Activated naive CD8-positive, alpha-beta T cell treated with anti-CD3 and anti-CD28 coated beads, Interleukin-2, amount 10 ng/mL, durations not matched to agents 7 days and 5 days (primary cell): ENCODE measurements around the gene GAS6. TPM values are rescaled to one million over a fixed set of nuclear protein-coding genes. Genes with fewer than 3 reads are reported as not detected.

Source experiments
- ATAC-seq: fragments of 150-1000 bp; cut with Tn5 transposase; one replicate; pipeline ENCODE4 v1.10.0; 2021; ENCODE audit warnings: low read depth, moderate library complexity
- POLR2A ChIA-PET: fragments of 350-600 bp; sonication (Branson Sonifier 250); formaldehyde crosslinking; loops from one replicate; lab custom pipeline; 2021; ENCODE audit warnings: antibody characterized with exemption; lab: Charles Lee
- DNase-seq: peaks from one replicate; pipeline ENCODE4 v3.0.0; 2021
- H3K27ac Mint-ChIP-seq: one replicate; pipeline ENCODE4 v1.8.0; 2022; ENCODE audit warnings: mild to moderate bottlenecking, mixed read lengths
- H3K27me3 Mint-ChIP-seq: one replicate; pipeline ENCODE4 v1.8.0; 2022; ENCODE audit warnings: mild to moderate bottlenecking, moderate library complexity, mixed read lengths
- H3K36me3 Mint-ChIP-seq: one replicate; pipeline ENCODE4 v1.8.0; 2021; ENCODE audit warnings: mild to moderate bottlenecking, mixed read lengths
- H3K4me1 Mint-ChIP-seq: one replicate; pipeline ENCODE4 v1.8.0; 2021; ENCODE audit warnings: mixed read lengths
- H3K4me3 Mint-ChIP-seq: one replicate; pipeline ENCODE4 v1.8.0; 2022; ENCODE audit warnings: mild to moderate bottlenecking, moderate library complexity, mixed read lengths
- H3K9me3 Mint-ChIP-seq: one replicate; pipeline ENCODE4 v1.8.0; 2021; ENCODE audit warnings: mixed read lengths
- total RNA-seq, 2 experiments: library from RNA; stranded (reverse); gene quantifications; one replicate each; pipeline ENCODE4 v1.2.3, GENCODE V29; 2021

The GAS6 gene
- total RNA-seq, 2 experiments from 2014 or later: 2.1 to 2.6 TPM

DNA sequence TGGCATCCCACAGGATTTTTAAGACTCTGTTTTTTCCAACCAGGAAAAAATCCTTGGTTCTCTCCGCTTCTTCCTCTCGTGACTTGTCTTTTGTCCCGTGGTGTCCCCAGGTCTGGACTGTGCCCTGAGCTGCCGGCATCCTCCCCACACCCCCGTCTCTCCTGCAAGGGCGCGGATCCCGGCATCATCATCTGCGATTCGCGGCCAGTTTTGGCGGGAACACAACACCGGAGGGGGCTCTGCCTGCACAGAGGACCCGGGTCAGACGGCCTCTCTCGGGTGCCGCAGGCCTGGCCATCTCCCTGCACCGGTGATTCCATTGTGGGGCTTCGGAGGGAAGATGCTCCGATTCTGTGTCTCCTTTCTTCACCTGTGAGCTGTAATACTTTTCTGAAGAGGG, 18.8 kb upstream of the GAS6 start:
- Mint-ChIP-seq H3K27me3 (peaks cover 1% of the 10 kb centered on the region), H3K36me3 (no peaks in the 10 kb centered on the region), H3K4me1 (peaks cover 13% of the 10 kb centered on the region), H3K27ac (no peak overlapping the region), H3K4me3 (no peak overlapping the region), H3K9me3 (no peaks in the 10 kb centered on the region)
- no peak for DNase-seq
- ATAC-seq: no peak
- POLR2A ChIA-PET: no interaction called here

DNA sequence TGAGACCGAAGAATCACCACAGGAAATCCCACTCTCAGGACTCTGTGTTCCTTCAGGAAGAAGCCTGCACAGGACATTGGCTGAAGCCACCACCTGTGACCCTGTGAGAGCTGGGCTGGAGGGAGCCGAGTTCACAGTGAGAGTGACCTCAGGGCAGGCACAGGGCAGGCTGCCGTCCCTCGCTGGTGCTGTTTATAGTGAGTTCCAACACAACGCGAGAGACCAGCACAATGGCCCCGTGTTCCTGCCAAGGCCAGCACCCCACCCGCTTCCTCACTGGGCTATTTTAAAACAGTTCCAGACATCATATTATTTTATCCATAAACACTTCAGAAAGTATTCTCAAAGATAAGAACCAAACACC, 18.4 kb upstream of the GAS6 start:
- DNase-seq: no peak
- POLR2A ChIA-PET: no interaction called here
- Mint-ChIP-seq H3K36me3 (no peaks in the 10 kb centered on the region), H3K9me3 (no peaks in the 10 kb centered on the region), H3K27ac (no peak overlapping the region), H3K4me3 (no peak overlapping the region), H3K27me3 (no peaks in the 10 kb centered on the region), H3K4me1 (peaks cover 13% of the 10 kb centered on the region)
- no peak for ATAC-seq

DNA sequence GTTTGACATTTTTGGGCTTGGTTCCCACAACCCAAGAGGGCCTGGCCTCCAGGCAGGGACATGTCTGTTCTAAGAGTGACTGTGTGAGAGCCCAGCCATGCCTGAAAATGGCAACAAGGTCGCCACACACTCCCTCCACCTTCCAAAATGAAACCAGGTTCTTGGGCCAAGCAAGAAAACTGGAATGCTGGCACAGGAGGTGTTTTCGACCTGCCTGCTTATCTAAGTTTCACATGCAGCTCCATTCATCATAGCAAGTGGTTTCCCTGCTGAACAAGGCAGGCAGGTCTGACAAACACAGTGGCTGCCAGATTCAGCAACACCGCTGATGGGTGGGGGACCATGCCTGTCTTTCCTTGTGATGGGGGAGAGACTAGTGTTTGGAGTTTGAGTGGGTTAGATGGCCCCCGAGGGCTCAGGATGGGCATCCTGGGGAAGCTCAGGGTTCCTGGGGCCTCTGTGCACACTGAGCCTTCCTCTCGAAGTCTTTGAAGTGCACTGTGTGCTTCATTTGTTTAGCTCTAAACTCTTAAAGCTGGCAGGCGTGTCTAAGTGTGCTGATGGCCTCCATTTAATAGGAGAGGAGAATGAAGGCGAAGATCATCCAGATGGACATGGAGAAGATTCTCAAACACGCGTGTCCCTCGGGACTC, 17.9 kb upstream of the GAS6 start:
- DNase-seq (no peak), ATAC-seq (peak; percentile 76)
- Mint-ChIP-seq H3K36me3 (no peaks in the 10 kb centered on the region), H3K27me3 (no peaks in the 10 kb centered on the region), H3K4me1 (peaks cover 13% of the 10 kb centered on the region), H3K4me3 (no peak overlapping the region), H3K9me3 (no peaks in the 10 kb centered on the region), H3K27ac (no peak overlapping the region)
- POLR2A ChIA-PET: no interaction called here

DNA sequence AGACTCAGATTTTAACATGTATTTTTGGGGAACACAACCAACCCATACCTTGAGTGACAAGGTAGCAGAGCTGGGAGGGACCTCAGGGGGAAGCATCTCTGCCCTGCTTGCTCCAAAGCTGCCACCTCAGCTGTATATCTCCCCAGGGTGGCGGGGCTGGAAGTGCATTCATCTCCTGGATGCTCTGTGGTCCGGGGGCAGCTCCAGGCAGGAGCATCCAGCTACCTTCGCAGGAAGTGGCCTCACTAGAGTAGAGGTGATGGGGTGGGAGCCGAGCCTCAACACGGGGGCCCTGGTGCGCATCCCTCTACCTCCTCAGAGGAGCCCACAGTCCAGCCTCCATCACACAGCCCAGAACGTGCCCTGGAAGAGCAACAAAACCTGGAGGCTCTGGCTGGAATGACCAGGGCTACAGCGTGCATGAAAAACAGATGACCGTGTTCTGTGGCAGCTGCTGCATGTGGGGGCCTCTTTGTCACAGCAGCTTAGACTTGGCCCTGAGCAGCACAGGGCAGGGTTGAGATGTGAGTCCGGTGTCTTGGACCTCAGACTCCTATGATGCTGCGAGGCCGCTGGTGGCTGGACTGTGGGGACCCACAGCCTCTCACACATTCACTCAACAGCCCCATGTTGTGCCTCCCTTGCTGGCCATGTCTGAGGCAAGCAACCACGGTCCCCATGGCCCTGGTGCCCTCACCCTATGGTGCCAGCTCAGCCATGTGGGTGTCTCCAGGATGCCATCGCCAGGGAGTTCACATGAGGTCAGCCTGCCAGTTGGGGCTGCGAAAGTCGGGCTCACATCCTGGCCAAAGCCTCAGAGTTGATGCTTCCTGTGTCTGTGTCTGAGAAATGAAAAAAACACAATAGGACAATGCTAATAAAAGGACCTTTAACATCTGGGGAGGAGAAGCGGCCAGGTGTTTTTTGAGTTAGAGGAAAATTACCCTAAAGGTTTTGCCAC, 17.1 kb upstream of the GAS6 start:
- H3K27ac Mint-ChIP-seq: no peak overlapping the region
- POLR2A ChIA-PET: no interaction called here
- H3K4me1 Mint-ChIP-seq: peaks cover 13% of the 10 kb centered on the region
- ATAC-seq (peak; percentile 40), DNase-seq (no peak)
- H3K9me3 Mint-ChIP-seq: no peaks in the 10 kb centered on the region
- H3K4me3 Mint-ChIP-seq: peak overlapping the region; percentile 14
- H3K36me3 Mint-ChIP-seq: no peaks in the 10 kb centered on the region
- H3K27me3 Mint-ChIP-seq: no peaks in the 10 kb centered on the region

DNA sequence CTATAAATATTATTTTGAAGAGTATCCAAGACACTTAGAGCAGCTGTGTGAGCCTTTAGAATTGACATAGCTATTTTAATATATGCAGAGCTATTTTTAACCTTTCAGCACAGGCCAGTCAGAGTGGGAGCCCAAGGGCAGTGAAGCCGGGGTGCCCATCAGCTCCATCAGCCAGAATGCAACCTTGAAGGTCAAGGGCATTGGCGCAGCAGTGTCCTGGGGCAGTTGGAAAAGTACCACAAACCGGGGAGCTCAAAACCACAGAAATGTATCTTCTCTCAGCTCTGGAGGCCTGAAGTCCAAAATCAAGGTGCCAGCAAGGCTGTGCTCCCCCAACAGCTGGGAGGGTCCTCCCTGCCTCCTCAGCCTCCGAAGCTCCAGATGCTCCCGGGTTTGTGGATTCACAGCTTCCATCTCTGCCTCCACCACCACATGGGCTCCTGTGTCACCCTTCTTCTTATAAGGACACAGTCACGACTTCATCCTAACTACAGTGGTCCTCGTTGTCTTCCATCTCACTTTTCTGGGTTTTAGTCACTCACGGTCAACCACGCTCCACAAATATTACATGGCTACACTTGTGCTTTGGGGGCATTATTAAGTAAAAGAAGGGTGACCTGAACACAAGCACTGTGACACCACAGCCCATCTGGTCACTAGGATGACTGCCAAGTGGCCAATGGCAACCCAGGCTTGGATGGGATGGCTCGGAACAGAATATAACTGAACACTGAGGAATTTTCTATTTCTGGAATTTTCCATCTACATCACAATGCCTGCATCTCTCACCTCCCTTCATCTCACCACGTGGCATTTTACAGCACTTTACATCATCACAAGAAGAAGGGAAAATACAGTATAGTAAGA, 15.9 kb upstream of the GAS6 start:
- peaks cover 13% of the 10 kb centered on the region for H3K4me1 Mint-ChIP-seq
- H3K27ac Mint-ChIP-seq: no peak overlapping the region
- DNase-seq (no peak), ATAC-seq (no peak)
- H3K27me3 Mint-ChIP-seq: no peaks in the 10 kb centered on the region
- H3K4me3 Mint-ChIP-seq: no peak overlapping the region
- H3K36me3 Mint-ChIP-seq: no peaks in the 10 kb centered on the region
- POLR2A ChIA-PET: no interaction called here
- no peaks in the 10 kb centered on the region for H3K9me3 Mint-ChIP-seq

DNA sequence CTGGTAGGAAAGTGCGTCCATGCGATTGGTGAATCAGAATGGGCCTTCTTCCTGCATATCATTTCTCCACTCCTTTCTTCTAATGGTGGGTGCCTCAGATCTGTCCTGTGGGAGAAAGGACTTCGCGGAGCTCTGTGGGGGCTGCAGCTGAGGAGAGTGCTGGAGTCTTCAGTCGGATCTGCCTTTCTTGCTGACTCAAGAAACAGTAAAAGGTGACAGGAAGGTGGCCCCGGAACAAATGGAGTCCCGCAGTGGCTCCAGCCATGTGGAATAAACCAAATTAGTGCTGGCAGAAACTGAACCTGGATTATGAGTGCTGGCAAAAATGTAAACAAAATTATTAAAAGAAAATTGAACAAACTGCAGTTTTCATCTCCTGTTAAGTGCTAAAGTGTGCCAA, 15.1 kb upstream of the GAS6 start:
- DNase-seq: no peak
- no peaks in the 10 kb centered on the region for H3K9me3 Mint-ChIP-seq
- POLR2A ChIA-PET: no interaction called here

DNA sequence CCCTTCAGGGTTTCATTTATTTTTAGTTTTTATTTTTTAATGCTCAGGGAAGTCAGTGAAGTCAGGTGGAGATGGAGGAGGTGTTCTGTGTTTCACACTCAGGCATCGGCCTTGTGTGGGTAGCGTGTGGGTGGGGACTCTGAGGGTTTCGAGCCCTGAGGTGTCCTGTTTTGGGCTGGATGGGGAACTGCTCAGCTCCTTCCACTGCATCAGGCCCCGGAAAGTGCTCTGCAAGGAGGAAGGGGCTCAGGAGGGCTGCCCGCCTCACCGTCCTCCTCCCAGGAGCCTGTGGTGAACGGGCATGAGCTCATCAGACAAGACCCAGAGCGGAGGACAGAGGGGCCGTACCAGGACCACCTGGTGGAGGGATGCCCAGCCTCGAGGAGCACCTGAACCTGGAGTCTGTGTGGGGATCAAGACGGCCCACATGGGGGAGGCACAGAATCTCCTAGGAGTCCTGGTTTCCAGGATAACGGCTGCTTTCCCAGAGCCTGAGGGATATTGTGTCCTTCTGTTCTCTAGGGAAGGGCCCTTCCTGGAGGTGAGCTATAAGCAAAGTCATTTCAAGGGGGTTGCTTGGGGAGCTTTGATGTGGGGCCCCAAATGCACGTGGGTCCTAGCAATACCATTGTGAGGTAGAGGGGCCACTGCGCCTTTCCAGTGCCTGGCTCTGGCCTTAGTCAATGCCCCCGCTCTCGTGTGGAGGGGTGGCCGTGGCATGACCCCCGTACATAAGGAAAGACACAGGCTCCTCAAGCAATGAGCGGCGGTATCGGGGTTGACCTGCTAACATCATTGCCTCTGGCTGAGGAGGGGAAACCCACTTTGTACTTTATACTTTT, 13.5 kb upstream of the GAS6 start:
- no peaks in the 10 kb centered on the region for H3K9me3 Mint-ChIP-seq
- H3K4me3 Mint-ChIP-seq: no peak overlapping the region
- POLR2A ChIA-PET: no interaction called here
- no peak overlapping the region for H3K27ac Mint-ChIP-seq
- ATAC-seq (no peak), DNase-seq (no peak)
- peaks cover 13% of the 10 kb centered on the region for H3K4me1 Mint-ChIP-seq
- H3K36me3 Mint-ChIP-seq: no peaks in the 10 kb centered on the region
- peaks cover 13% of the 10 kb centered on the region for H3K27me3 Mint-ChIP-seq

More for the DNA sequence above, 15.1 kb upstream of the GAS6 start:
- no peak overlapping the region for H3K4me3 Mint-ChIP-seq
- H3K4me1 Mint-ChIP-seq: peaks cover 13% of the 10 kb centered on the region
- no peaks in the 10 kb centered on the region for H3K36me3 Mint-ChIP-seq
- H3K27ac Mint-ChIP-seq: no peak overlapping the region
- H3K27me3 Mint-ChIP-seq: no peaks in the 10 kb centered on the region
- no peak for ATAC-seq

DNA sequence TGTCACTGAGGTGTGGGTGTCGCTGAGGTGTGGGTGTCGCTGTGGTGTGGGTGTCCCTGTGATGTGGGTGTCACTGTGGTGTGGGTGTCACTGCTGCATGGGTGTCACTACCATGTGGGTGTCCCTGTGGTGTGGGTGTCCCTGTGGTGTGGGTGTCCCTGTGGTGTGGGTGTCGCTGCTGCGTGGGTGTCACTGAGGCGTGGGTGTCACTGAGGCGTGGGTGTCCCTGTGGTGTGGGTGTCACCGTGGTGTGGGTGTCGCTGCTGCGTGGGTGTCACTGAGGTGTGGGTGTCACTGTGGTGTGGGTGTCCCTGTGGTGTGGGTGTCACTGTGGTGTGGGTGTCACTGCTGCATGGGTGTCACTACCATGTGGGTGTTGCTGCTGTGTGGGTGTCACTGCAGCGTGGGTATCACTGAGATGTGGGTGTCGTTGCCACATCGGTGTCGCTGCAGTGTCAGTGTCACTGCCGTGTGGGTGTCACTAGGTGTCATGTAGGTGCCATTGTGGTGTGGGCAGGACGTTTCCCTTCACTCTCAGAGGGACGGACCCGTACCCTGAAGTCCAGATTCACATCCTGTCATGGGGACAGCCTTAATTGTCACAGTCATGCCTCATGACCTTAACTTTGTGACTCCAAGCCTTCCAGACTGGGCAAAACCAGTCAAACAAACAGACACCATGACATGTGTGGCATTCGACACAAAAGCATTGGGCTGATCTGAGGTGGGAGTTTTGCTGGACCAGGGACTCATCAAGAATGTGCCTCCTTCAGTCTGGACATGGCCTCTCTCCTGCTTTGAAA, 12.7 kb upstream of the GAS6 start:
- no peak for DNase-seq

DNA sequence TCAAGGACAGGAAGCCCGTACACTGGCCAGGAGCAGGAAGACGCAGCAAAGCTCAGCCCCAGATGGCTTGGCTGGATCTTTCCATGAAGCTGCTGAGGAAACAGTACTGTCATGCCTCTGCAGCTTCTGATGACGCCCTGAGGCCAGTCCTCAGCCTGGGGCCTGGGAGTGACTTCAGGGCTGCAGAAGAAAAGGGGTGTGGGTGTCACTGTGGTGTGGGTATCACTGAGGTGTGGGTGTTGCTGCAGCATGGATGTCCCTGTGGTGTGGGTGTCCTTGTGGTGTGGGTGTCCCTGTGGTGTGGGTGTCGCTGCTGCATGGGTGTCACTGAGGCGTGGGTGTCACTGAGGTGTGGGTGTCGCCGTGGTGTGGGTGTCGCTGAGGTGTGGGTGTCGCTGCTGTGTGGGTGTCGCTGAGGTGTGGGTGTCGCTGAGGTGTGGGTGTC, 12.0 kb upstream of the GAS6 start:
- POLR2A ChIA-PET: no interaction called here
- H3K27me3 Mint-ChIP-seq: peaks cover 22% of the 10 kb centered on the region
- DNase-seq (no peak), ATAC-seq (no peak)
- no peaks in the 10 kb centered on the region for H3K4me1 Mint-ChIP-seq
- no peaks in the 10 kb centered on the region for H3K36me3 Mint-ChIP-seq
- no peak overlapping the region for H3K4me3 Mint-ChIP-seq
- H3K9me3 Mint-ChIP-seq: no peaks in the 10 kb centered on the region
- H3K27ac Mint-ChIP-seq: no peak overlapping the region

More for the DNA sequence above, 12.7 kb upstream of the GAS6 start:
- H3K4me1 Mint-ChIP-seq: peaks cover 6% of the 10 kb centered on the region
- no peaks in the 10 kb centered on the region for H3K36me3 Mint-ChIP-seq
- POLR2A ChIA-PET: no interaction called here
- no peak for ATAC-seq
- no peak overlapping the region for H3K4me3 Mint-ChIP-seq
- peaks cover 17% of the 10 kb centered on the region for H3K27me3 Mint-ChIP-seq
- H3K27ac Mint-ChIP-seq: no peak overlapping the region
- H3K9me3 Mint-ChIP-seq: no peaks in the 10 kb centered on the region

DNA sequence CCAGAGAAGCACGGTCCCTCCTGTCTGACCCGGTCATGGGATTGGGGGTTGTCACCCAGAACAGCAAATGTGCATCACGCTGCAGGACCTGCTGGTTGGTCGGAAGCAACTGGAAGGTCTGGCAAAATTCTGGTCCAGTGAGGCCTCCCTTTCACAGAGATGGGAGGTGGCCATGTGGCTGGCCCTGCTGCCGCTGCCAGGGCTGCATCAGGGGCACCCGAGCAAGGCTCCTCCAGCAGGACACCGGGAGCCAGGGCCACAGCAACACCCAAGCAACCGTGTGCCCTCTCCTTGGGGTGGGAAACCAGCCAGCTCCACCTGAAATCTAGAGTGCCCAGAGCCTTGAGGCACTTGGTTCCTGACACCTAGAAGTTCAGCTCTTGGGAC, 11.5 kb upstream of the GAS6 start:
- no peak for DNase-seq
- POLR2A ChIA-PET: no interaction called here
- ATAC-seq: no peak
- Mint-ChIP-seq H3K4me3 (no peak overlapping the region), H3K27ac (no peak overlapping the region), H3K9me3 (no peaks in the 10 kb centered on the region), H3K4me1 (no peaks in the 10 kb centered on the region), H3K36me3 (no peaks in the 10 kb centered on the region), H3K27me3 (peaks cover 24% of the 10 kb centered on the region)

DNA sequence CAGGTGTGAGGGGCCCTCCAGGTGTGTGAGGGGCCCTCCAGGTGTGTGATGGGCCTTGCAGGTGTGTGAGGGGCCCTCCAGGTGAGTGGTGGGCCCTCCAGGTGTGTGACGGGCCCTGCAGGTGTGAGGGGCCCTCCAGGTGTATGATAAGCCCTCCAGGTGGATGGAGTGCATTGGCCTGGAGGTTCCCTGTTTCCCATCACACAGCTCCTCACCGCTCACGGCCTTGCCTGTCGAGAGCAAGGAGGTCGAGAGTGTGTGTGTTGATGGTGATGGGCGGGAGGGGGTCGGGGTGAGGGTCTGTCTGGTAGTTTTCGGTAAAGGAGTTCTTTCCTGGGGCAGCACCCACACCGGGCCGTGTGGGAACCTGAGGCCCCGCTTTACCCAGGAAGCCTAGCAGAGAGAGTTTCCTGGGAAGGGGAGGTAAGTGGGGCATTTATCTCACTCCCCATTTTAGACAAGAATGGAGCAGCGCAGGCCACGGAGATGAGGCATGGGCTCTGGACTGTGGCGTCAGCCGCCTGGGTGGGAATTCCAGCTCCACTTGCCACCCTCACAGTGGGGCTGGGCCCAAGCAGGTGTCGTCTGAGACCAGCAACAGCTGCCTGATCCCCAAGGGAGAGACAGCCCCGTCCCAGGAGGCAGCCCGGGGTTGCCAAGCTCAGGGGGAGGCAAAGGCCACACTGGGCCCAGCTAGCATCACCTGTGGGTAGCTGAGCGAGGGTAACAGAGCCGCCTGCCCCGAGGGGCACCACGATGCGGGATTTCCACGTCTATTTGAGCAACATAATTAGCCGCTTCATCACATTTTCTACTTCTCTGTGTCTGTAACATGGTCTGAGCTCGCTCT, 10.9 kb upstream of the GAS6 start:
- DNase-seq (no peak), ATAC-seq (no peak)
- no peaks in the 10 kb centered on the region for H3K9me3 Mint-ChIP-seq
- POLR2A ChIA-PET: no interaction called here
- no peaks in the 10 kb centered on the region for H3K4me1 Mint-ChIP-seq
- H3K36me3 Mint-ChIP-seq: no peaks in the 10 kb centered on the region
- H3K27me3 Mint-ChIP-seq: peaks cover 28% of the 10 kb centered on the region
- H3K27ac Mint-ChIP-seq: no peak overlapping the region
- no peak overlapping the region for H3K4me3 Mint-ChIP-seq
